ENCODE data around the gene DDX56. TPM values are rescaled to one million over a fixed set of nuclear protein-coding genes. Genes with fewer than 3 reads are reported as not detected.
"Not testable (repeated sequence)": the region's sequence is repeated elsewhere in the genome, so short reads cannot be mapped to it uniquely, and the experiment has no call there.

Gene DDX56
- total and polyA plus RNA-seq, 7 donors = 38.1 to 85.8 (median 56.3) TPM

DNA sequence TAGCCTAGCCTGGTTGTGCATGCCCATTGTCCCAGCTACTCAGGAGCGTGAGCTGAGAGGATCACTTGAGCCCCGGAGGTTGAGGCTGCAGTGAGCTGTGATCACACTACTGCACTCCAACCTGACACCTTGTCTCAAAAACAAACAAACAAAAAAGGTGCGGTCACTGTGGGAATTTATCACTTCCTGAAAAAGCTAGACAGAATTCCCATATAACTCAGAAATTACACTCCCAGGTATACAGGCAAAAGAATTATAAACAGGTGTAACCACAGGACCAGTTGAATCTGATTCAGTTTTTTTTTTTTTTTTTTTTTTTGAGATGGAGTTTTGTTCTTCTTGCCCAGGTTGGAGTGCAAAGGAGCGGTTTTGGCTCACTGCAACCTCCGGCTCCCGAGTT lies 29.5 kb upstream of the DDX56 start:
- Histone ChIP-seq H3K27me3 (ENCODE audit: insufficient read depth in 3 of 3, low read length in 2 of 3) (no peaks in the 10 kb centered on the region), H3K36me3 (ENCODE audit: insufficient read depth in 1 of 2, low read depth in 1 of 2) (peaks cover 0 to 3% of the 10 kb centered on the region in 2 donors), H3K4me1 (peaks cover 11% of the 10 kb centered on the region), H3K9me3 (no peaks in the 10 kb centered on the region), H3K4me3 (no peak overlapping the region), H3K27ac (no peak overlapping the region)
- DNase-seq = no peak
- WGBS, 3 donors = 73 to 85% (median 80%) methylated on average over 6 of the region's 6 CpGs
- ATAC-seq = no peak
- TF ChIP-seq, protein P1, sequence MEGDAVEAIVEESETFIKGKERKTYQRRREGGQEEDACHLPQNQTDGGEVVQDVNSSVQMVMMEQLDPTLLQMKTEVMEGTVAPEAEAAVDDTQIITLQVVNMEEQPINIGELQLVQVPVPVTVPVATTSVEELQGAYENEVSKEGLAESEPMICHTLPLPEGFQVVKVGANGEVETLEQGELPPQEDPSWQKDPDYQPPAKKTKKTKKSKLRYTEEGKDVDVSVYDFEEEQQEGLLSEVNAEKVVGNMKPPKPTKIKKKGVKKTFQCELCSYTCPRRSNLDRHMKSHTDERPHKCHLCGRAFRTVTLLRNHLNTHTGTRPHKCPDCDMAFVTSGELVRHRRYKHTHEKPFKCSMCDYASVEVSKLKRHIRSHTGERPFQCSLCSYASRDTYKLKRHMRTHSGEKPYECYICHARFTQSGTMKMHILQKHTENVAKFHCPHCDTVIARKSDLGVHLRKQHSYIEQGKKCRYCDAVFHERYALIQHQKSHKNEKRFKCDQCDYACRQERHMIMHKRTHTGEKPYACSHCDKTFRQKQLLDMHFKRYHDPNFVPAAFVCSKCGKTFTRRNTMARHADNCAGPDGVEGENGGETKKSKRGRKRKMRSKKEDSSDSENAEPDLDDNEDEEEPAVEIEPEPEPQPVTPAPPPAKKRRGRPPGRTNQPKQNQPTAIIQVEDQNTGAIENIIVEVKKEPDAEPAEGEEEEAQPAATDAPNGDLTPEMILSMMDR (IDR thresholded peaks at IDR 0.05) = no peak
- intact Hi-C loops (cut with DNase I) = loop anchor here in 1 of 2 donors (10.0 kb wide), 1 partner anchor 82 kb away; no protein-coding TSS in a partner anchor

DNA sequence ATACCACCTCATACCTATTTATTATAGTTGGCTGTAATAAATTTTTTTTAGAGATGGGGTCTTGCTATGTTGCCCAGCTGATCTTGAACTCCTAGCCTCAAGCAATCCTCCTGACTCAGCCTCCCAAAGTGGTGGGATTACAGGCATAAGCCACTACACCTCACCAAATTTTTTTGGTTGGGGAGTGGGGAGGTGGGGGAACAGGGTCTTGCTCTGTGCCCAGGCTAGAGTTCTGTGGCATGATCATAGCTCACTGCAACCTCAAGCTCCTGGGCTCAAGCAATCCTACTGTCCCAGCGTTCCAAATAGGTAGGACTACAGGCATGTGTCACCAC lies 28.8 kb upstream of the DDX56 start:
- DNase-seq (no peak), ATAC-seq (no peak)
- TF ChIP-seq, protein P1 (IDR thresholded peaks at IDR 0.05) = no peak
- no peaks in the 10 kb centered on the region for H3K9me3 ChIP-seq
- peaks cover 7% of the 10 kb centered on the region for H3K4me1 ChIP-seq
- no peak overlapping the region for H3K4me3 ChIP-seq
- intact Hi-C loops (cut with DNase I) = loop anchor here in 1 of 2 donors (10.0 kb wide), 1 partner anchor 82 kb away; no protein-coding TSS in a partner anchor
- H3K36me3 ChIP-seq (ENCODE audit: insufficient read depth in 1 of 2, low read depth in 1 of 2) = no peaks in the 10 kb centered on the region
- H3K27me3 ChIP-seq (ENCODE audit: insufficient read depth in 3 of 3, low read length in 2 of 3) = no peaks in the 10 kb centered on the region
- 70 to 78% (median 71%) methylated on average over 1 of the region's 1 CpG for WGBS, 3 donors
- no peak overlapping the region for H3K27ac ChIP-seq

DNA sequence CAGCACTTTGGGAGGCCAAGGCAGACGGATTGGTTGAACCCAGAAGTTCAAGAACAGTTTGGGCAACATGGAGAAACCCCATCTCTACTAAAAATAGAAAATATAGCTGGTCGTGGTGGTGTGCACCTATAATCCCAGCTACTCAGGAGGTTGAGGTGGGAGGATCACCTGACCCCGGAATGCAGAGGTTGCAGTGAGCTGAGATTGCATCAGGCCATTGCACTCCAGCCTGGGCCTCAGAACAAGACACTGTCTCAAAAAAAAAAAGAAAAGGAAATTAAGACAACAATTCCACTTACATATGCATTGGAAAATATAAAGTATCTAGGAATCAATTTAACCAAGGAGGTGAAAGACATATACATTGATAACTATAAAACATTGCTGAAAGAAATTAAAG lies 25.5 kb upstream of the DDX56 start:
- 66 to 75% (median 67%) methylated on average over 3 of the region's 3 CpGs for WGBS, 3 donors

DNA sequence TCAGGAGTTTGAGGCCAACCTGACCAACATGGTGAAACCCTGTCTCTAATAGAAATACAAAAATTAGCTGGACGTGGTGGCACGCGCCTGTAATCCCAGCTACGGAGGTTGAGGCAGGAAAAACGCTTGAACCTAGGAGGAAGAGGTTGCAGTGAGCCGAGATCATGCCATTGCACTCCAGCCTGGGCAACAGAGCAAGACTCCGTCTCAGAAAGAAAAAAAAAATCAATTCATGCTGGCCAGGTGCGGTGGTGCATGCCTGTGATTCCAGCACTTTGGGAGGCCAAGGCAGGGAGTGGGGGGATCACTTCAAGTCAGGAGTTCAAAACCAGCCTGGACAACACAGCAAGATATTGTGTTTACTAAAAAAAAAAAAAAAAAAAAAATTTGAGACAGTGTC lies 23.5 kb upstream of the DDX56 start:
- H3K27me3 ChIP-seq (ENCODE audit: insufficient read depth in 3 of 3, low read length in 2 of 3); DNase-seq; H3K36me3 ChIP-seq (ENCODE audit: insufficient read depth in 1 of 2, low read depth in 1 of 2); H3K4me3 ChIP-seq; ATAC-seq; H3K9me3 ChIP-seq; H3K4me1 ChIP-seq; H3K27ac ChIP-seq: not testable (repeated sequence)
- intact Hi-C loops (cut with DNase I) = loop anchor here in 1 of 2 donors (10.0 kb wide), 1 partner anchor 158 kb away; no protein-coding TSS in a partner anchor
- WGBS, 3 donors = 84 to 91% (median 87%) methylated on average over 8 of the region's 8 CpGs

More for the DNA sequence above, 25.5 kb upstream of the DDX56 start:
- TF ChIP-seq, protein P1 (IDR thresholded peaks at IDR 0.05) = no peak
- no peak overlapping the region for H3K27ac ChIP-seq
- ATAC-seq = no peak
- intact Hi-C loops (cut with DNase I) = loop anchor here in 1 of 2 donors (10.0 kb wide), 1 partner anchor 156 kb away; no protein-coding TSS in a partner anchor
- peaks cover 5% of the 10 kb centered on the region for H3K4me1 ChIP-seq
- no peaks in the 10 kb centered on the region for H3K27me3 ChIP-seq (ENCODE audit: insufficient read depth in 3 of 3, low read length in 2 of 3)
- no peak for DNase-seq
- no peaks in the 10 kb centered on the region for H3K36me3 ChIP-seq (ENCODE audit: insufficient read depth in 1 of 2, low read depth in 1 of 2)
- H3K4me3 ChIP-seq = no peak overlapping the region
- no peaks in the 10 kb centered on the region for H3K9me3 ChIP-seq

DNA sequence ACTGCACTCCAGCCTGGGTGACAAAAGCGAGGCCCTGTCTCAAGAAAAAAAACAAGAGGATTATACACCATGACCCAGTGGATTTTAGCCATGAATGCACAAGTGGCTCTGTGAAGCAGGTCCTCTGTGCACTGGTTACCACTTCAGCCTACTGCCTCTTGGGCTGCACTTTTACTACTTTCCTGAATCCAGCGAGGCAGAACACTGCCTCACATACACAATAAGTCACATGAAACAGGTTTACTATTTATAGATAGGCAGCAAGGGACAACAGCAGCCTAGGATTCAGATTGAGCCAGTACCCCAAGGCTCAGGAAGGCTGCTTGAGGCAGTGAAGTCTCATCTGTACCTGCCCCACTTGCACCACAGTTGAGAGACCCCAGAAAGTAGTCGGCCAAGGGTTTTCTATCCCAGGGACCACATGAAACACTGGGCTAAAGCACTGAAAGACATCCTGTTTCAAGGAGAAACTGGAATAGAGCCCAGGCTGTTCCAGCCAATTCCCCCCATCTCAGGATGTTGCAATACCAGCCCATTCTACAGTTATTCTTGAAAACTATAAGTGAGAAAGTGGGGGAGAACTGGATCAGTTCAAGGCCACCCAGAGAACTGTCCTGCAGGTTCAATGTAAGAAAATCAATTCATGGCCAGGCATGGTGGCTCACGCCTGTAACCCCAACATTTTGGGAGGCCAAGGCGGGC lies 22.4 kb upstream of the DDX56 start:
- Histone ChIP-seq H3K27ac (peak overlapping the region; percentile 72), H3K4me3 (no peak overlapping the region), H3K9me3 (no peaks in the 10 kb centered on the region), H3K36me3 (ENCODE audit: insufficient read depth in 1 of 2, low read depth in 1 of 2) (no peaks in the 10 kb centered on the region), H3K27me3 (ENCODE audit: insufficient read depth in 3 of 3, low read length in 2 of 3) (no peaks in the 10 kb centered on the region), H3K4me1 (peaks cover 5% of the 10 kb centered on the region)
- DNase-seq (no peak), ATAC-seq (peak; percentile 85 to 96 (median 92))
- 67 to 70% (median 67%) methylated on average over 5 of the region's 5 CpGs for WGBS, 3 donors
- intact Hi-C loops (cut with DNase I) = loop anchor here in 1 of 2 donors (10.0 kb wide), 1 partner anchor 159 kb away; no protein-coding TSS in a partner anchor
- TF ChIP-seq, protein P1 (IDR thresholded peaks at IDR 0.05) = no peak

Measured in psoas muscle (tissue), 8 donors.